Mucosa of descending colon (tissue), 3 donors: ENCODE results near the gene USP47. TPM values are rescaled to one million over a fixed set of nuclear protein-coding genes. Genes with fewer than 3 reads are reported as not detected.

Experiments
- ATAC-seq: fragments of 200-7000 bp; cut with Tn5 transposase; one replicate; pipeline ENCODE4 v1.9.1; 2020; ENCODE audit warnings: mild to moderate bottlenecking, moderate library complexity
- DNase-seq, 3 donors: peaks; one replicate each; pipeline ENCODE4 v3.0.0-alpha.2; 2020
- H3K36me3 ChIP-seq: fragments of 200-600 bp; one replicate; pipeline ENCODE4 v1.8.0; 2021; ENCODE audit warnings: low read depth, mild to moderate bottlenecking
- H3K4me1 ChIP-seq: fragments of 200-600 bp; one replicate; pipeline ENCODE4 v1.8.0; 2021; ENCODE audit warnings: low read depth, mild to moderate bottlenecking
- H3K4me3 ChIP-seq: fragments of 200-600 bp; one replicate; pipeline ENCODE4 v1.8.0; 2021; ENCODE audit warnings: mild to moderate bottlenecking
- H3K9me3 ChIP-seq: fragments of 200-600 bp; one replicate; pipeline ENCODE4 v1.8.0; 2021; ENCODE audit warnings: mild to moderate bottlenecking
- CTCF ChIP-seq: fragments of 200-600 bp; IDR thresholded peaks from one replicate; pipeline ENCODE4 v1.8.0; 2022; ENCODE audit warnings: antibody characterized with exemption, mild to moderate bottlenecking
- intact Hi-C, 2 donors: fragments of 100-400 bp; cut with DNase I in 1 of 2; cut with micrococcal nuclease in 1 of 2; formaldehyde crosslinking; loops; one replicate each; pipeline versions ENCODE4 v1.11.0 to v1.11.1; 2022; cut with DNase I, micrococcal nuclease
- total RNA-seq, 3 donors: library from RNA; stranded (reverse); fragmentation: NEBNext Ultra II Directional in 2 of 3; extraction: Animal tissue kit (Norgen Biotek cat#: 25700) in 2 of 3; gene quantifications; one replicate each; pipeline versions ENCODE4 v1.2.1 to v1.2.4, GENCODE V29; 2021 to 2023
- donor health status: DM: no; HTN: no; CAD: no; lungs with moderate emphysema.
- donor health status: DM: no; HTN: no; CAD: no.
- donor health status: DM: no; HTN: yes; CAD: no.

USP47 gene
- total RNA-seq, 3 donors from 2014 or later: 36.1 to 59.3 (median 39.1) TPM

DNA sequence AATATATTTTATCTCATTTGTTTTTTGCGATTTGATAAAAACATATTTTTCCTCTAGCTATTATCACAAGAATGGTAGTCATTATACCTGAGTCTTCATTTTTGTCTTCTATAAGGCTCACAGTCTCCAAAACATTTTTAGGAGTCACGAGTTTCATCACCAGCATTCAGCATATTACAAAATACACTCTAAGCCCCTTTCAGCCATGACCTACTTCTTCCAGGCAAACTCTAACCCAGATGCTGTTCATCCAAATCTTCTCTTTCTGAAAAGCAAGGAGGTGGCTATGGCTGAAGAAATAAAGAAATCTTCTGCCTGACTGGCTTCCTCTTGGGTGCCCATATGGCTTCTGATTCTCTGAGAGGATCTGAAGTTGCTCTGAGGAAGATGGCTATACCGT, 35.7 kb upstream of the USP47 start:
- Histone ChIP-seq H3K4me1 (no peaks in the 10 kb centered on the region), H3K9me3 (no peaks in the 10 kb centered on the region), H3K36me3 (no peaks in the 10 kb centered on the region), H3K4me3 (no peak overlapping the region)
- intact Hi-C loops: no loop called here
- no peak for ATAC-seq
- no peak for DNase-seq
- no peak for TF ChIP-seq CTCF

DNA sequence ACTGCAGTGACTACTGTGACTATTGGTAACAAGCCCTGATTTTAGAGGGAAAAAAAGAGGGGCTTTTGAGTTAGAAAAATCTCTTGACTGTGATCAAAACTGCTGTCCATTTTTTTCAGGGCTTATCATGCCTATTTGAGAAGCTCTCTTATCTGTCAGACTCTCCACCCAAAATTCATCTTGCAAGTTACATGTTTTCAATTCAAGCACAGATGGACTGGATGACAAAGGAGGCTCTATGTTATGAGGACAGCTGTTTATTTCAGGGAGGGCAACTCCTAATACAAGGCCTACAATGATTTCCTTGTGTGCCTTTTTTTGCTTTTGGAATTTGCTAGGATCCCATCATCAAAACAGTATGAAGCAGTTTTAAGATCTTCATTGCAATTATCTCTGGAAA, 35.2 kb upstream of the USP47 start:
- H3K4me3 ChIP-seq: no peak overlapping the region
- H3K4me1 ChIP-seq: no peaks in the 10 kb centered on the region
- H3K36me3 ChIP-seq: no peaks in the 10 kb centered on the region
- ATAC-seq (no peak), DNase-seq (no peak)
- H3K9me3 ChIP-seq: no peaks in the 10 kb centered on the region
- no peak for TF ChIP-seq CTCF
- intact Hi-C loops: no loop called here

DNA sequence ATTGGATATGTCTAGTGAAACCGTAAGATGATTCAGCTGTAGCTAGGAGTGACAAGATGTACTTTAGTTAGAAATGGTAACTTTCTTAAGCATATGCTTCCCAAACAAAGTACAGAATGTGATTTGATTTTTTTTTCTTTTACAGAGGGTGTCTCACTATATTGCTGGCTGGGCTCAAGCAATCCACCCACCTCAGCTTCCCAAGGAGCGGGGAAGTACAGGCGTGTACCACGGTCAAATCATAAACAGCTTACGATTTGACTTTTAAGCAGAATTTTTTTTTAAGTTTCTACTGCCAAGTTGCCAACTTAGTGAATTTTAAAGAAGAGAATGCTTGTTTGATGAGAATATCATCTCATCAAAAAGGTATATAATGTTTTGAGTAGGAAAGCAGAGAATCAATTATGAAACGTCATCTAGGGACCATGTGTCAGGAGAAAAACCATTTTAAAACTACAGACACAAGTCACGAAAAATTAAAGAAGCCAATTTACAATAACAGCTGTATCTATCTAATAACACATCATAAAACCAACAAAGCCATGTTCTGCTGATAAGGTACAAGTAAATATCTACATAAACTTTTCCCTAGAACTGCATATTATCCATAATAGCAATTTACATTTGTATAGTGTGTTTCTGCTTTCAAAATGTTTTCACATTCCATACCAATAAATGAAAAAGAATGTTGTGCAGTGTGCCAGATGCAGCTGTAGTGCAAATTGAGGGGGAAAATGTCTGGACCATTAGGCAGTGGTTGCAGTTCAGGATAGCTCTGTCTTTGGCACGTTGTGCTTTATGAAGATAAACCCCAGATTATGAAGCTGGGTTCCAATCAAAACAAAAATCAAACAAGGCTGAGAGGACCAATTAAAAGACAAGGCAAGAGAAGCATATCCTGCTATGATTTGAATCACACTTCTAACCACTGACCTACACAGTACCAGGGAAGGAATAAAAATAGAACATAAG, 33.7 kb upstream of the USP47 start:
- Histone ChIP-seq H3K4me1 (no peaks in the 10 kb centered on the region), H3K36me3 (no peaks in the 10 kb centered on the region), H3K4me3 (no peak overlapping the region), H3K9me3 (no peaks in the 10 kb centered on the region)
- TF ChIP-seq CTCF: no peak
- no peak for DNase-seq
- ATAC-seq: no peak
- intact Hi-C loops: no loop called here

GRCh38 chr11:11808992-11809615, 32.7 kb upstream of the USP47 start:
- no peak overlapping the region for H3K4me3 ChIP-seq
- no peaks in the 10 kb centered on the region for H3K4me1 ChIP-seq
- intact Hi-C loops: no loop called here
- H3K9me3 ChIP-seq: no peaks in the 10 kb centered on the region
- TF ChIP-seq CTCF: no peak
- no peaks in the 10 kb centered on the region for H3K36me3 ChIP-seq
- ATAC-seq: no peak
- DNase-seq: no peak

- H3K36me3 ChIP-seq: no peaks in the 10 kb centered on the region
- ATAC-seq: no peak
- intact Hi-C loops: no loop called here
- H3K4me1 ChIP-seq: no peaks in the 10 kb centered on the region
- H3K4me3 ChIP-seq: no peak overlapping the region
- no peaks in the 10 kb centered on the region for H3K9me3 ChIP-seq
- no peak for TF ChIP-seq CTCF
- DNase-seq: no peak
These were observed 30.7 kb upstream of the USP47 start for GRCh38 chr11:11810764-11811726.
